ENCODE data around the gene OR2A2.

Gene OR2A2

GRCh38 chr7:144144426-144144825, 35.0 kb downstream of the OR2A2 start:
- no peak for DNase-seq

DNA sequence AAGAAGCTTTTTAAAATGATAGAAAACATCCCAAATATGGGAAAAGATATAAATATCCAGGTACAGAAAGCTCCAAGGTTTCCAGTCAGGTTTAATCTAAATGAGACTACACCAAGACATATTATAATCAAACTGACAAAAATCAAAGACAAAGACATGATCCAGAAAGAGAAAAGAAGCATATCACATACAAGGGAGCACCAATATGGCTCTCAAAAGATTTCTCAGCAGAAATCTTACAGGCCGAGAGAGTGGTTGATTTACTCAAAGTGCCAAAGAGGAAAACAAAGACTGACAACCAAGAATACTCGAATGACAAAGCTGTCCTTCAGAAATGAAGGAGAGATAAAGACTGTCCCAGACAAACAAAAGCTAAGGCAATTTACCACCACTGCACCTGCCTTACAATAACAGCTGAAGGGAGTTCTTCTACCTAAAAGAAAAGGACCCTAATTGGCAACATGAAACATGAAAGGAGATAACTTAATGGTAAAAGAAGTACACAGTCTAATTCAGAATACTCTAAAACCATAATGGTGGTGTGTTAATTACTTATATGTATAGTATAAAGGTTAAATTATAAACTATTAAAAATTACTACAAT, 38.9 kb downstream of the OR2A2 start:
- DNase-seq = no peak

DNA sequence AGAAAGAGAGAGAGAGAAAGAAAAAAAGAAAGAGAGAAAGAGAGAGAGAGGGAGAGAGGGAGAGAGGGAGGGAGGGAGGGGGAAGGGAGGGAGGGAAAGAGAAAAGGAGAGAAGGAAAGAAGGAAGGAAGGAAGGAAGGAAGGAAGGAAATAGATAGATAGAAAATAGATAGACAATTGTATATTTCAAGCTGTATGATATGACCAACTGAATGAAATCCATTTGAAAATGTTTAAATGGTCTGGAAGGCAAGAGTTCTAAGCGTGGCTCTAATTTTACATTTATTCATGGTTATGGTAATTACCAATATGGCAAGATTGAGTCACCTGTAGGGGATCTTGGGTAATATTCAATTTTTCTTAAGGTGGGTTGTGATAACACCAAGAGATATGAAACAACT, 49.5 kb downstream of the OR2A2 start:
- DNase-seq = no peak

Measured in stimulated activated CD4-positive, alpha-beta T cell treated with anti-CD3 and anti-CD28 coated beads, Interleukin-12 subunit alpha, Interleukin-12 subunit beta, amount 100 ng/mL, for 4 hours (primary cell).